Left lung (tissue), 10 donors: ENCODE results near the gene SPC24. TPM values are rescaled to one million over a fixed set of nuclear protein-coding genes. Genes with fewer than 3 reads are reported as not detected.

Source experiments
- ATAC-seq: fragments of 200-7000 bp; cut with Tn5 transposase; one replicate; pipeline ENCODE4 v1.9.1; 2020; ENCODE audit warnings: moderate library complexity
- DNase-seq, 4 donors: peaks; one replicate each; pipeline ENCODE4 v3.0.0-alpha.2; 2013 to 2020
- H3K27ac ChIP-seq, 2 donors: fragments of 200-600 bp; sonication (generic) in 1 of 2; one replicate each; pipeline versions ENCODE4 v1.5.0 to v1.8.0; 2020 to 2021
- H3K27me3 ChIP-seq, 2 donors: fragments of 200-600 bp; sonication (generic) in 1 of 2; one replicate each; pipeline versions ENCODE4 v1.5.0 to v1.8.0; 2020 to 2021
- H3K36me3 ChIP-seq, 2 donors: fragments of 200-600 bp; sonication (generic) in 1 of 2; one replicate each; pipeline versions ENCODE4 v1.5.0 to v1.8.0; 2020 to 2021
- H3K4me1 ChIP-seq, 2 donors: fragments of 200-600 bp; one replicate each; pipeline ENCODE4 v1.8.0; 2021
- H3K4me3 ChIP-seq, 2 donors: fragments of 200-600 bp; sonication (generic) in 1 of 2; one replicate each; pipeline versions ENCODE4 v1.5.0 to v1.8.0; 2020 to 2021; ENCODE audit warnings: mild to moderate bottlenecking in 1 of 2
- H3K9me3 ChIP-seq, 2 donors: fragments of 200-600 bp; sonication (generic) in 1 of 2; one replicate each; pipeline versions ENCODE4 v1.5.0 to v1.8.0; 2020 to 2021
- CTCF ChIP-seq, 2 donors: fragments of 200-600 bp; sonication (generic) in 1 of 2; IDR thresholded peaks; one replicate each; pipeline versions ENCODE4 v1.5.0 to v1.8.0; 2021; ENCODE audit warnings: antibody characterized with exemption in 2 of 2
- intact Hi-C, 2 donors: fragments of 100-400 bp; cut with DNase I; formaldehyde crosslinking; loops; one replicate each; pipeline versions ENCODE4 v1.11.2 to v1.14.2; 2022
- polyA plus RNA-seq, 6 donors: library from polyadenylated mRNA; unstranded; fragments of 120-200 nt; gene quantifications; one replicate each; pipeline ENCODE4 v1.2.1, GENCODE V29; 2013; ENCODE audit not compliant: insufficient read length in 6 of 6
- total RNA-seq, 2 donors: library from RNA; stranded (reverse); fragmentation: NEBNext Ultra II Directional; extraction: Animal tissue kit (Norgen Biotek cat#: 25700); gene quantifications; one replicate each; pipeline ENCODE4 v1.2.1, GENCODE V29; 2021
- donor health status: DM: no; HTN: yes; CAD: no.
- donor health status: DM: no; HTN: no; CAD: no.

The SPC24 gene
- total and polyA plus RNA-seq, 8 donors: 5.4 to 40.2 (median 20.3) TPM

- Histone ChIP-seq H3K9me3 (no peaks in the 10 kb centered on the region), H3K4me3 (no peak overlapping the region), H3K36me3 (peaks cover 2 to 100% of the 10 kb centered on the region in 2 donors), H3K27ac (no peak overlapping the region), H3K4me1 (no peaks in the 10 kb centered on the region), H3K27me3 (no peaks in the 10 kb centered on the region)
- no peak for TF ChIP-seq CTCF (IDR thresholded peaks at IDR 0.05)
- intact Hi-C loops: no loop called here
- no peak for ATAC-seq
- DNase-seq: no peak
These were observed 39.1 kb downstream of the SPC24 start for GRCh38 chr19:11116507-11116906.

- intact Hi-C loops: no loop called here
- ATAC-seq (no peak), DNase-seq (no peak)
- Histone ChIP-seq H3K4me3 (no peak overlapping the region), H3K27me3 (no peaks in the 10 kb centered on the region), H3K36me3 (peaks cover 4 to 100% of the 10 kb centered on the region in 2 donors), H3K9me3 (no peaks in the 10 kb centered on the region), H3K27ac (no peak overlapping the region), H3K4me1 (no peaks in the 10 kb centered on the region)
- TF ChIP-seq CTCF (IDR thresholded peaks at IDR 0.05): no peak
These were observed 39.6 kb downstream of the SPC24 start for GRCh38 chr19:11115895-11116446.

- intact Hi-C loops: no loop called here
- Histone ChIP-seq H3K9me3 (no peaks in the 10 kb centered on the region), H3K27me3 (no peaks in the 10 kb centered on the region), H3K4me3 (no peak overlapping the region), H3K27ac (no peak overlapping the region), H3K4me1 (no peaks in the 10 kb centered on the region), H3K36me3 (peaks cover 4 to 100% of the 10 kb centered on the region in 2 donors)
- no peak for DNase-seq
- no peak for TF ChIP-seq CTCF (IDR thresholded peaks at IDR 0.05)
- ATAC-seq: peak; percentile 2
These were observed 40.5 kb downstream of the SPC24 start for GRCh38 chr19:11115042-11115441.

GRCh38 chr19:11113140-11113708, 42.4 kb downstream of the SPC24 start:
- H3K36me3 ChIP-seq: peaks cover 4 to 100% of the 10 kb centered on the region in 2 donors

GRCh38 chr19:11111771-11112144, 43.8 kb downstream of the SPC24 start:
- Histone ChIP-seq H3K4me3 (no peak overlapping the region), H3K27me3 (no peaks in the 10 kb centered on the region), H3K36me3 (peaks cover 4 to 100% of the 10 kb centered on the region in 2 donors), H3K9me3 (no peaks in the 10 kb centered on the region), H3K4me1 (no peaks in the 10 kb centered on the region), H3K27ac (no peak overlapping the region)
- no peak for TF ChIP-seq CTCF (IDR thresholded peaks at IDR 0.05)
- ATAC-seq (no peak), DNase-seq (no peak)
- intact Hi-C loops: no loop called here

More at GRCh38 chr19:11113140-11113708, 42.4 kb downstream of the SPC24 start:
- no peaks in the 10 kb centered on the region for H3K4me1 ChIP-seq
- ATAC-seq (no peak), DNase-seq (no peak)
- no peak for TF ChIP-seq CTCF (IDR thresholded peaks at IDR 0.05)
- H3K27me3 ChIP-seq: no peaks in the 10 kb centered on the region
- intact Hi-C loops: no loop called here
- no peak overlapping the region for H3K27ac ChIP-seq
- no peak overlapping the region for H3K4me3 ChIP-seq
- H3K9me3 ChIP-seq: no peaks in the 10 kb centered on the region
